NK-92 (cell line): Measurements from ENCODE around the gene ACAD9.

Experiments
- DNase-seq: peaks from one replicate; lab custom pipeline; 2025; ENCODE audit not compliant: unreplicated experiment; lab: John Stamatoyannopoulos, UW

ACAD9 gene

DNA sequence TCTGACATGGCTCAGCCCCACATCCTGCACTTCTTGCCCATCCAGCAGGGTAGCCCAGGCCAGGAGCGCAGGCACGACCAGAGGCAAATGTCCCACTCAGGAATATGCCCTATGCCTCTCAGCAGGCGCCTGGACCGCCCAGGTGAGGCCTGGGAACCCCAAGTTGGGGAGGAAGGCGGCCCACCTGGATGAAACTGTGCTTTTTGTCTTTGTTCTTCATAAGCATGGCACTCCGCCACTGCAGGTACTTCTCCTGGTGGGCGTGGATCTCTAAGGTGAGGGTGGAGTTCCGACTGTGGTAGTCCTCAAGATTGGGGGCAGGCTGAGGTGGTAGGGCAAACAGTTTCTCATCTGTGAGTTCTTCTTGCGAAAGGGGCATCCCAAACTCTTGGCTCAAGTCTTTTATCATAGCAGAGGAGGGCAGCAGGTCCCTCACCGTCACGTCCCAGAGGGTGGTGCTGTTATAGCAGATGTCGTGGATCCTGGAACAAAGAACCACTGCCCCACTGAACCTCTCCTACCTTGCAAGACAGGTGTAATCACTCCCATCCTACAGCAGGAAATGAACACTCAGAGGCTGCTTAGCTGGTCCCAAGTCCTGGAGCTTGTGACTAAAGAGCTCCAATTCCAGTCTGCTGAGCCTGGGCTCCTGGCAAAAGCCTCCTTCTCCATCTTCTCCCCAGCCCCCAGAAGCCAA, 53.2 kb downstream of the ACAD9 start:
- DNase-seq = no peak

DNA sequence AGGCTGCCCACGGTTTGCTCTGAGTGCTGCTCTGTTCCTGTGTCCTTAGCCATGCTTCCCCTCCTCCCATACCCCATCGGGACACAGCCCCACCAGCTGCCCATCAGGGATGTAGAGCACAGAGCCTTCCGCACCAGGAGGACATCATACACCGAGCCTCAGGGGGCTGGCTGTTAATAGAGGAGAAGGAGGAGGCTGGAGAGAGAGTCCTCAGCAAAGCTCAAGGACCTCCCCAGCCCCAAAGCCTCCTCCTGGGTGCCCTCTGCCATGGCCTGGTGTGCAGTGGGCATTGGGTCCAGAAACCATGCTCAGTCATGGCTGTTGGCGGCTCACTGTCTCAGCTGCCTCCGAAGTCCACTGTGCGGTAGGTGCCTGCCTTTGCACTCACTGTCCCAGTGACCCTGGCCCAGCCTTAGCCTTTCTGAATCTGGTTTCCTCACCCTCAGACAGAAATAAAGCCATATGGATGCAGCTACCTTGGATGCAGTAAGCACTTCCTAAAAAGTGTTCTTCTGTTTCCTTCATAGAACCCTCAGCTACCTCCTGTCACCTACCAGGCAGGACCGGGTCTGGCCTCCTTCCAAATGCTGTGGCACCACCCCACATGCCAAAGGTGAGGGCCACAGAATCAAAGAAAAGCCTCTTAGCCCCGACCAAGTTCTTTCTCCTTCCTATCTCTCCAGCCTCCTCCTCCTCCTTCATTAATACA, 53.9 kb downstream of the ACAD9 start:
- no peak for DNase-seq

- no peak for DNase-seq
These were observed 54.5 kb downstream of the ACAD9 start for GRCh38 chr3:128933922-128934253.

DNA sequence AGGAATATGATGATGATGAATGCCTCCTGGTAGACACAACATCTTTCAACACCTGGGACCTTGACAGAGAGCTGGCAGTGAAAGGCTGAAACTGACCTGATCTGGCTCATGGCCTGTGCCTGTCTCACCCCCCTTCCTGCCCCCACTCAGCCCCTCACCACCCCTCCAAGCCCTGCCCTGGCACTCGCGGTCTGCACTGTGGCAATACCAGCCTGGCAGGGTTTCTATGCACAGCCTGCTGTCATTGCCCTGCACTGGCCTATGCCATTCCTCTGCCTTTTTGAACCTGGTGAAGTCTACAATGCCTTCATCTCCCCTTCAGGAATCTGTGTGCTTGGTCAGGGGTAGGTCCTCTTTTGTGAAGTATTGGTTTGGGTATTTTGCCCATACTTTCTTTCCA, 56.5 kb downstream of the ACAD9 start:
- no peak for DNase-seq

DNA sequence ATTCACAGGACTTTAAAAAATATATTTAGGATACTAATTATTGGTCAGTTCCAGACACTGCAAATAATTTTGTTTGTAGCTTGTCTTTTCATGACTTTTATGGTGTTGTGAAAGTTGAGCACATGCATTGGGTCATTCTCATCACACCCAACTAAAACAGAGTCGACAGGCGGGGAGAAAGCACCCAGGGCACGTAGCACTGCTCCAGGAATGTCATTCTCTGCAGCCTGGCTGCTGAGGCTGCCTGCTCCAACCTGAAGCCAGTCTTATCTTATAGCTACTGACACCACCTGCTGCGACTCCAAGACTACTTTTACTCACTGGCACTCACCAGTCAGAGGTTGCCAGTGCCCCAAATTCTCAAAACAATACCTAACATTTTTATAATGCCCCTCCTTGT, 56.9 kb downstream of the ACAD9 start:
- DNase-seq = no peak

GRCh38 chr3:128940252-128940651, 60.8 kb downstream of the ACAD9 start:
- DNase-seq = no peak

GRCh38 chr3:128942161-128942952, 62.9 kb downstream of the ACAD9 start:
- no peak for DNase-seq

DNA sequence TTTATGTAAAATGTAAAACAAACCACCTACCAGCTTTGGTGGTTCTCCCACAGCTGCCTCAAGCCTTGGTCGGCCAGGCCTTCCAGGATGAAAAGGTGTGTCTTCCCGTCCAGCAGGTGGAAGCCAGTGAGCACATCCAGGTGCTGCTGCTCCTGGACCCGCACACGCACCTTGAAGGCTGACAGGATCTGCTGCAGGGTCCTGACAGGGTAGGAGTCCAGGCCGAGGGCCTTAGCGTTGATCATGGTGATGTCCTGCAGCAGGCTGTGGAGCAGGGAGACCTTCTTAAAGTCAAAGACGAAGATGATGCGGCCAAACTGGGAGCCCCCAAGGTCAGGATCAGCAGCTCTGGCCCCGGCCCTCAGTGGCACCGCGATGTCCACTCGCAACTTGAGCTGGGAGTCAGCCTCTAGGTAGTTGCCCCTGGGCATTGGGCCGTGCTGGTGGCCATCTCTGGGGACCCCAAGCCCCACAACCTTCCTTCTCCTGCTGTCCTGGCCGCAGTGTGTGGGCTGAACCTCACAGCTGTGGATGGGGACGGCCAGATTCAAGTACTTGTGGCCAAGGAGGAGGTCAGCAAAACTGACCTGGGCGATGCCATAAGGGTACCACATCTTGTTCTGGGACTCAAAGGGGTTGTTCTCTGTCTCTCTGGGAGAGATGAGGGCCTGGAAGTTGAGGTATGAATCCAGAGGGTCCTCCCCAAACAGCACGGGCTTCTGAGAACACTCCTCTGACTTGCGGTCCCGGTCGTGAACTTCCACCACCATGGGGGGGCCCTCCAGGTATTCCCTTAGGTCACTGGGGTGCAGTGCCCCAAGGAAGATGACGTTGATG, 65.8 kb downstream of the ACAD9 start:
- DNase-seq = no peak

DNA sequence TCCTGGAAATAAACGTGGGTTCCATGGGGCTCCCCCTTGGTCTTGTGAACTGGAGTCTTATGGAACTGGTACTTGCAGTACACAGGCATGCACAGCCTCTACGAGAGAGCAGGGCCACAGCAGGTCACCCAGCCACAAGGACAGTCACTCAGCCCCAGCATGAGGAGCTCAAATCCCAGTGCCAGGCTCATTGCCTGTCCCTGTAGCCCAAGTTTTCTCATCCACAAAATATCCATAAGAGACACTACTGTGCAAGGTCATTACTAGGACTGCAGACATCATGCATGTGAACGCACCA, 66.4 kb downstream of the ACAD9 start:
- no peak for DNase-seq

DNA sequence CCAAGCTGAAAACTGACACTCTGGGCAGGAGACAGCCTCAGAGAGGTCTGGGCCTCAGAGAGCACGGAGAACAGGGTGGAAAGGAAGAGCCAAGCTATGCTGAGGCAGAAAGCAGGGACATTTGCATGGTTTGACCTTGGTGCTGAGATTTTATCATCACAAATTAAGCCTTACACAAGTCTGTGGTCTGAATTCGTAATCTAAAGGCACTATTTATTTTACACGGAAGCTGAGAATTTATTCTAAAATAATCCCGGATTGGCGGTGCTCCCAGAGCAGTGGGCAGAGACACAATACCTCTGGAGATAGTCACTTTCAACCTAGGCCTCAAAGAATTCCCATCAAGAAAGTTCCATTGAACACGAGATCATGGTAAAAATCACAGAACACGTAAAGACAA, 67.0 kb downstream of the ACAD9 start:
- DNase-seq = no peak

DNA sequence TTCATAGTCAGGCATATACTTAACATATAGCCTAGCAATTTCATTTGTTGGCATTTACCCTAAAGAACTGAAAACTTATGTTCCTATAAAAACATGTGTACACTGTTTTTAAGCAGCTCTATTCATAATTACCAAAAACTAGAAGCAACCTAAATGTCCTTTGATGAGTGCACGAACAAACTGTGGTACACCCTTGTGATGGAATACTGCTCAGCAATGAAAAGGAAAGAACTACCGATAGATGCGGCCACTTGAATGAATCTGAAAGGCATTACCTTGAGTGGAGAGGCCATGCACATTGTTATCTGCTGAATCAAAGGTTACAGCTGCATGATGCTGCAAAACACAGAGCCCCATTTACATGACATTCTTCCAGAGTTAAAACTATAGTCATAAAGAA, 69.7 kb downstream of the ACAD9 start:
- no peak for DNase-seq

DNA sequence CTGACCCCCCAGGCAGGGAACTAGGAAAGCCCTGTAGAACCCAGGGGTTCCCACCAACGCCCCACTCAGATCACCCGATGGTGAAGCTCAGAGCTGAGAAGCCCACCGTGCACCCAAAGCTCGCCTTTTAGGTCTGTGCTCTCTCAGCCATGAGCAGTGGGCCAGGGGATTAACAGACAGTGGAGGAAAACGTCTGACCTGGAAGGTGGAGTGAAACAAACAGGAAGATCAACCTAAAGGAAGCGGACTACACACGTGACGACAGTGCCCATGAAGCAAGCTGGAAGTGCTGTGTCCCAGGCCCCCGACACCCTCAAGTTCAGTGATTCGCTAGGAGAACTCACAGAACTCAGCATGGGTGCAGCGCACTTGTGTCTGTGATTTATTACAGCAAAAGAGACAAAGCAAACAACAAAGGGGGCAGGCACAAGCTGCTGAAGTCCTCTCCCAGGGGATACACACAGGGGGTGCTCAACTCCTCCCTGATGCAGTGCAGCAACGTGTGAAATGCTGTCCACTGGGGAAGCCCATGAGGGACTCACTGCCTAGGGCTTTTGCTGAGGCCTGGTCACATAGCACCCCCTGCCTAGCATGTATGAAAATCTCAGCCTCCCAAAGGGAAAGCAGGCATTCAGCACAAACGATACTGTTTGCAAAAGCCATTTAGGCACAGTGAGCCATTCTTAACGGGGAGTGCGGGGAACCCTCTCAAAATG, 71.0 kb downstream of the ACAD9 start:
- DNase-seq = no peak

GRCh38 chr3:128956440-128956839, 77.0 kb downstream of the ACAD9 start:
- no peak for DNase-seq
